HepG2 (cell line): Measurements from ENCODE around the gene SELENOW. TPM values are rescaled to one million over a fixed set of nuclear protein-coding genes. Genes with fewer than 3 reads are reported as not detected.

Experiments
- CHCHD3 ChIP-seq: sonication (generic); formaldehyde crosslinking; IDR thresholded peaks from 2 replicates; pipeline ENCODE4 v1.8.0; 2022; ENCODE audit warnings: mild to moderate bottlenecking, missing genetic modification reagents, moderate library complexity
- DPF2 ChIP-seq: sonication (generic); formaldehyde crosslinking; IDR thresholded peaks from 2 replicates; pipeline ENCODE4 v1.4.0; 2020; ENCODE audit warnings: mild to moderate bottlenecking, low read depth, missing genetic modification reagents, borderline replicate concordance
- ERF ChIP-seq: IDR thresholded peaks from 2 replicates; pipeline ENCODE4 v1.6.1; 2018; ENCODE audit warnings: missing biosample characterization, missing genetic modification reagents
- HMG20A ChIP-seq: IDR thresholded peaks from 2 replicates; pipeline ENCODE4 v1.6.1; 2016; ENCODE audit warnings: borderline replicate concordance
- JDP2 ChIP-seq: sonication (generic); formaldehyde crosslinking; IDR thresholded peaks from 2 replicates; pipeline ENCODE4 v1.8.1; 2022; ENCODE audit warnings: missing genetic modification reagents, borderline replicate concordance
- KLF16 ChIP-seq, 2 experiments: sonication (generic) in 1 of 2; formaldehyde crosslinking in 1 of 2; IDR thresholded peaks; 2 replicates each; pipeline versions ENCODE4 v1.6.1 to v1.8.0; 2016 to 2023; ENCODE audit warnings: missing genetic modification reagents in 2 of 2, missing compliant biosample characterization in 1 of 2
- NCOA5 ChIP-seq: sonication (generic); formaldehyde crosslinking; IDR thresholded peaks from 2 replicates; pipeline ENCODE4 v1.4.0; 2020; ENCODE audit warnings: missing genetic modification reagents
- PRMT3 ChIP-seq: sonication (generic); formaldehyde crosslinking; IDR thresholded peaks from 2 replicates; pipeline ENCODE4 v1.8.1; 2022; ENCODE audit warnings: low read depth, mild to moderate bottlenecking, moderate library complexity, missing genetic modification reagents, borderline replicate concordance
- SSRP1 ChIP-seq: IDR thresholded peaks from 2 replicates; pipeline ENCODE4 v1.6.1; 2016; ENCODE audit warnings: control low read depth
- TBX2 ChIP-seq: sonication (generic); formaldehyde crosslinking; IDR thresholded peaks from 2 replicates; pipeline ENCODE4 v1.5.0; 2020; ENCODE audit warnings: missing genetic modification reagents, mild to moderate bottlenecking, borderline replicate concordance
- TCF12 ChIP-seq, 2 experiments: fragments of 450-650 bp in 1 of 2; sonication (generic) in 1 of 2; formaldehyde crosslinking in 1 of 2; IDR thresholded peaks; 2 replicates each; pipeline versions ENCODE4 v1.6.1 to v1.8.0; 2017 to 2022; ENCODE audit warnings: antibody characterized with exemption in 1 of 2, mild to moderate bottlenecking in 1 of 2, missing genetic modification reagents in 1 of 2, moderate library complexity in 1 of 2
- TP53 ChIP-seq: sonication (generic); formaldehyde crosslinking; conservative IDR thresholded peaks from 2 replicates; pipeline ENCODE4 v1.4.0; 2020; ENCODE audit warnings: missing genetic modification reagents
- ZNF207 ChIP-seq: fragments of 450-650 bp; IDR thresholded peaks from 2 replicates; pipeline ENCODE4 v1.6.1; 2016; ENCODE audit warnings: antibody characterized with exemption, borderline replicate concordance
- ZNF329 ChIP-seq: sonication (generic); formaldehyde crosslinking; IDR thresholded peaks from 2 replicates; pipeline ENCODE4 v1.9.0; 2021; ENCODE audit warnings: low read depth, mild to moderate bottlenecking, missing genetic modification reagents
- ZNF773 ChIP-seq: sonication (generic); formaldehyde crosslinking; IDR thresholded peaks from 2 replicates; pipeline ENCODE4 v1.4.0; 2020; ENCODE audit warnings: missing genetic modification reagents, borderline replicate concordance
- polyA plus RNA-seq, 8 experiments: library from polyadenylated mRNA; depleted of rRNA in 3 of 8; stranded (reverse) in 7 of 8; unstranded in 1 of 8; fragments of >200 nt; fragmentation: Illumina TruSeq in 4 of 8; extraction: Trizol in 4 of 8; gene quantifications; 2 replicates each; pipeline versions ENCODE4 v1.2.1 to v1.2.3, GENCODE V29; 2011 to 2016; ENCODE audit warnings: low read depth in 4 of 8, missing spikeins in 1 of 8, mixed read lengths in 1 of 8; ENCODE audit not compliant: insufficient read depth in 1 of 8
- total RNA-seq, 5 experiments: library from RNA; depleted of rRNA; stranded (reverse); fragments of >200 nt; fragmentation: Illumina TruSeq; extraction: Trizol; gene quantifications; 2 replicates each; pipeline ENCODE4 v1.2.3, GENCODE V29; 2016; ENCODE audit warnings: low read depth in 1 of 5
- TF ChIP-seq, protein P1 (sequence below): sonication (generic); formaldehyde crosslinking; IDR thresholded peaks from 2 replicates; pipeline ENCODE4 v1.4.0; 2020; ENCODE audit warnings: missing genetic modification reagents
- TF ChIP-seq, protein P2 (sequence below): sonication (generic); formaldehyde crosslinking; IDR thresholded peaks from 2 replicates; pipeline ENCODE4 v1.5.1; 2020; ENCODE audit warnings: mild to moderate bottlenecking, missing genetic modification reagents
- TF ChIP-seq, protein P3 (sequence below): IDR thresholded peaks from 2 replicates; pipeline ENCODE4 v1.6.1; 2012; ENCODE audit warnings: low read depth, low read length, improper control_type of control experiment
- TF ChIP-seq, protein P4 (sequence below): IDR thresholded peaks from 2 replicates; pipeline ENCODE4 v1.6.1; 2016; ENCODE audit warnings: low read depth

The SELENOW gene
- total and polyA plus RNA-seq, 2 of the 13 experiments (the other 11 are each of a cell fraction or from before 2014, with no cell fraction given) = 50.3 to 64.7 TPM

DNA sequence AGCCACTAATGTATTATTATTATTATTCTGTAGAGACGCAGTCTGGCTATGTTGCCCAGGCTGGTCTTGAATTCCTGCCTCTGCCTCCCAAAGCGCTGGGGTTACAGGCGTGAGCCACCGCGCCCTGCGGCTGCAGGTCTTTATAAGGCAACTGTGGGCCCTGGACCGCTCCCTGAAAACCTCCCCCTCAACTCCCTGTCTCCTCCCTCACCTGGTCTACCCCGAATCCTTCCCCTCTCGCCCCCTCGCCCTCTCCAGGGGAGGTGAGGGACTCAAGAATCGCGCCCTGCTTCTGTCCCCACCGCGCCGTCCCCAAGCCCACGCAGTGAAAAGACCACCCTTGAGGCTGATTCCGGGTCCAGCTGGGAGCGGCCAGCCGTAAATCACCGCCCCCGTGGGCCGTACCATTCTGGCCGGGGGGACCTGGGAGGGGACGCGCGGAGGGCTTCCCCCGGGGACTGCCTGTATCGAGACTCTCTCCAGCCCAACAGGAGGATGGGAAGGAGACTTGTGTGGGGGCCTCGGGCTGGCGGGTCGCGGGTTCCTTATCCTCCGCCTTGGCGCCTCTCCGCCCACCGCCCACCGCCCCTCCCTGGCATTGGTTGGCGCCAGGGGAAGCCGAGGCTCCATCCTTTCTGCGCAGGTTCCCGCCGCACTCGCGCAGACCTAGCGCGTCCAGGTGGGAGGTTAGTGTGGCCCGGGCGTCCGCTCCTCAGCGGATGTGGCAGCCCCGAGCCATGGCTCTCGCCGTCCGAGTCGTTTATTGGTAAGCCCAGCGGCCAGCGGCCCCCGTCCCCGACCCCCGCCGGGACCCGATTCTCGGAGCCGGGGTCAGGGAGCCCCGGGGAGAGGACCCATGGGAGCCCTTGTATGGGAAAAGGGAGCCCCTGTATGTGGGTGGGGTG, at the start of gene SELENOW (continued):
- TF ChIP-seq ZNF329 (CRISPR knock-in tag) (0 out of 2 replicates have a peak, but pooled peaks have one; percentile 58), JDP2 (CRISPR knock-in tag) (no peak), ERF (peak; percentile 50), NCOA5 (CRISPR knock-in tag) (no peak), ZNF773 (CRISPR knock-in tag) (peak; percentile 29; the same call in 1 of the 2 replicates), ZNF207 (no peak), TP53 (CRISPR knock-in tag) (peak; percentile 23; the same call in 1 of the 2 replicates), TBX2 (CRISPR knock-in tag) (peak; percentile 76; the same call in 1 of the 2 replicates), SSRP1 (CRISPR knock-in tag) (no peak), PRMT3 (CRISPR knock-in tag) (no peak), TCF12 (IDR thresholded peaks at IDR 0.05) (no peak), TCF12 (CRISPR knock-in tag; IDR thresholded peaks at IDR 0.05) (no peak), KLF16 (CRISPR knock-in tag; IDR thresholded peaks at IDR 0.05) (peak in 1 of 2 experiments; percentile 80; a peak in 1 of 4 replicates), CHCHD3 (CRISPR knock-in tag) (no peak), DPF2 (CRISPR knock-in tag) (no peak; the same call in 1 of the 2 replicates), HMG20A (CRISPR knock-in tag) (no peak)
- TF ChIP-seq, protein P1, sequence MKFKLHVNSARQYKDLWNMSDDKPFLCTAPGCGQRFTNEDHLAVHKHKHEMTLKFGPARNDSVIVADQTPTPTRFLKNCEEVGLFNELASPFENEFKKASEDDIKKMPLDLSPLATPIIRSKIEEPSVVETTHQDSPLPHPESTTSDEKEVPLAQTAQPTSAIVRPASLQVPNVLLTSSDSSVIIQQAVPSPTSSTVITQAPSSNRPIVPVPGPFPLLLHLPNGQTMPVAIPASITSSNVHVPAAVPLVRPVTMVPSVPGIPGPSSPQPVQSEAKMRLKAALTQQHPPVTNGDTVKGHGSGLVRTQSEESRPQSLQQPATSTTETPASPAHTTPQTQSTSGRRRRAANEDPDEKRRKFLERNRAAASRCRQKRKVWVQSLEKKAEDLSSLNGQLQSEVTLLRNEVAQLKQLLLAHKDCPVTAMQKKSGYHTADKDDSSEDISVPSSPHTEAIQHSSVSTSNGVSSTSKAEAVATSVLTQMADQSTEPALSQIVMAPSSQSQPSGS = no peak; the same call in 1 of the 2 replicates
- TF ChIP-seq, protein P2, sequence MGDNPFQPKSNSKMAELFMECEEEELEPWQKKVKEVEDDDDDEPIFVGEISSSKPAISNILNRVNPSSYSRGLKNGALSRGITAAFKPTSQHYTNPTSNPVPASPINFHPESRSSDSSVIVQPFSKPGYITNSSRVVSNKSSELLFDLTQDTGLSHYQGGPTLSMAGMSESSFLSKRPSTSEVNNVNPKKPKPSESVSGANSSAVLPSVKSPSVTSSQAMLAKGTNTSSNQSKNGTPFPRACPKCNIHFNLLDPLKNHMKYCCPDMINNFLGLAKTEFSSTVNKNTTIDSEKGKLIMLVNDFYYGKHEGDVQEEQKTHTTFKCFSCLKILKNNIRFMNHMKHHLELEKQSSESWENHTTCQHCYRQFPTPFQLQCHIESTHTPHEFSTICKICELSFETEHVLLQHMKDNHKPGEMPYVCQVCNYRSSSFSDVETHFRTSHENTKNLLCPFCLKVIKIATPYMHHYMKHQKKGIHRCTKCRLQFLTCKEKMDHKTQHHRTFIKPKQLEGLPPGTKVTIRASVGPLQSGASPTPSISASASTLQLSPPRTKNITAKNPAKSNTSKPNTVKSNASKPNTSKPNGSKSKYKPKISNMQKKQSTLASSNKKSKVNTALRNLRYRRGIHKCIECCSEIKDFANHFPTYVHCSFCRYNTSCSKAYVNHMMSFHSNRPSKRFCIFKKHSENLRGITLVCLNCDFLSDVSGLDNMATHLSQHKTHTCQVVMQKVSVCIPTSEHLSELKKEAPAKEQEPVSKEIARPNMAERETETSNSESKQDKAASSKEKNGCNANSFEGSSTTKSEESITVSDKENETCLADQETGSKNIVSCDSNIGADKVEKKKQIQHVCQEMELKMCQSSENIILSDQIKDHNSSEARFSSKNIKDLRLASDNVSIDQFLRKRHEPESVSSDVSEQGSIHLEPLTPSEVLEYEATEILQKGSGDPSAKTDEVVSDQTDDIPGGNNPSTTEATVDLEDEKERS (CRISPR knock-in tag) = peak; percentile 72
- TF ChIP-seq, protein P3, sequence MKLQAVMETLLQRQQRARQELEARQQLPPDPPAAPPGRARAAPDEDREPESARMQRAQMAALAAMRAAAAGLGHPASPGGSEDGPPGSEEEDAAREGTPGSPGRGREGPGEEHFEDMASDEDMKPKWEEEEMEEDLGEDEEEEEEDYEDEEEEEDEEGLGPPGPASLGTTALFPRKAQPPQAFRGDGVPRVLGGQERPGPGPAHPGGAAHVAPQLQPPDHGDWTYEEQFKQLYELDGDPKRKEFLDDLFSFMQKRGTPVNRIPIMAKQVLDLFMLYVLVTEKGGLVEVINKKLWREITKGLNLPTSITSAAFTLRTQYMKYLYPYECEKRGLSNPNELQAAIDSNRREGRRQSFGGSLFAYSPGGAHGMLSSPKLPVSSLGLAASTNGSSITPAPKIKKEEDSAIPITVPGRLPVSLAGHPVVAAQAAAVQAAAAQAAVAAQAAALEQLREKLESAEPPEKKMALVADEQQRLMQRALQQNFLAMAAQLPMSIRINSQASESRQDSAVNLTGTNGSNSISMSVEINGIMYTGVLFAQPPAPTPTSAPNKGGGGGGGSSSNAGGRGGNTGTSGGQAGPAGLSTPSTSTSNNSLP = no peak
- TF ChIP-seq, protein P4, sequence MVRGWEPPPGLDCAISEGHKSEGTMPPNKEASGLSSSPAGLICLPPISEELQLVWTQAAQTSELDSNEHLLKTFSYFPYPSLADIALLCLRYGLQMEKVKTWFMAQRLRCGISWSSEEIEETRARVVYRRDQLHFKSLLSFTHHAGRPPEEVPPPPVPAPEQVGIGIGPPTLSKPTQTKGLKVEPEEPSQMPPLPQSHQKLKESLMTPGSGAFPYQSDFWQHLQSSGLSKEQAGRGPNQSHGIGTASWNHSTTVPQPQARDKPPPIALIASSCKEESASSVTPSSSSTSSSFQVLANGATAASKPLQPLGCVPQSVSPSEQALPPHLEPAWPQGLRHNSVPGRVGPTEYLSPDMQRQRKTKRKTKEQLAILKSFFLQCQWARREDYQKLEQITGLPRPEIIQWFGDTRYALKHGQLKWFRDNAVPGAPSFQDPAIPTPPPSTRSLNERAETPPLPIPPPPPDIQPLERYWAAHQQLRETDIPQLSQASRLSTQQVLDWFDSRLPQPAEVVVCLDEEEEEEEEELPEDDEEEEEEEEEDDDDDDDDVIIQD = no peak
